Gastroesophageal sphincter (tissue), 3 donors: ENCODE measurements around the gene HADH.
A peak's percentile ranks its signal among the peaks of the same experiment; 100 is the strongest.

Experiments used
- EP300 ChIP-seq: sonication (generic); formaldehyde crosslinking; IDR thresholded peaks from one replicate; pipeline ENCODE4 v1.6.1; 2017; ENCODE audit warnings: antibody characterized with exemption, mild to moderate bottlenecking
- POLR2AphosphoS5 ChIP-seq: sonication (generic); formaldehyde crosslinking; IDR thresholded peaks from one replicate; pipeline ENCODE4 v1.6.1; 2017; ENCODE audit warnings: antibody characterized with exemption
- TF ChIP-seq, protein P1 (sequence below), 4 experiments: fragments of 200-600 bp in 2 of 4; fragments of 450-650 bp in 2 of 4; sonication (generic) in 1 of 4; IDR thresholded peaks; one replicate each; pipeline ENCODE4 v1.5.1; 2017 to 2019; ENCODE audit warnings: antibody characterized with exemption in 4 of 4, mild to moderate bottlenecking in 2 of 4, moderate library complexity in 2 of 4

DNA sequence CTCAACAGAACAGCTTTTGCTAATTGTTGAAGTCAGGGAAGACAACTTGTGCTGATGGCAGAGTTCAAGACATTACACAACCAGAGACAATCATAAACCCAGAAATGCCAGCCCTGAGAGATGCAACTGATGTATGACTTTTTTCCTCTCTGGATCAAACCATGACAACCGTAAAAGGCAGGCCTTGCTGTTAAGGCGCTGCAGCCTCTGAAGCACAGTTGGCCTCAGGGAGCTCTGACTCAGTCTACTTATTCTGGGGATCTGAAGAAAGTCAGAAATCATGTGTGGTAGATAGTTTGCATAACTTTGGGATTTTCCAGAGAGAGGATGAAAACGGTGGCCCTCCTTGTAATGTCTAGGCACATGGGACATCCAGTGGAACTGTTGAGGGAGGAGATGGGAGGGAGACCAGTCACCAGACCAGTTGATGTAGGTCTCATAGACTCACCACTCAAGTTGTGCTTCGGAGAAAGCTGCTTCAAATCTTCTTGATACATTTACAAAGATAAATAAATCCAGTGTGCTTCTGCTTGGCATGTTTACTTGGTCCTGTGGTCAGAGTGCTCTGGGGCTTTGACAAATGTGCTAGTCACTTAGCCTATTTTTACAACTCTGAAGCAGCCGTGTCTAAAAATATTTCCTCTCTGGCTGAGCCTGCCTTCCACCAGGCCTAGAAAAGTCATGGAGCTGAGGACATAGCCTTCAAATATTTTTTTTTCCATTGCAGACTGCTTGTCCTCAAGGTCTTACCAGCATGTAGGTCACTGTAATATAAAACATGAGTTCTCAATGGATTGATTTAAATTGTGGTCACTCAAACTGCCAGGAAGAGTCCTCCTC, 7.5 kb downstream of the HADH start:
- TF ChIP-seq, protein P1, sequence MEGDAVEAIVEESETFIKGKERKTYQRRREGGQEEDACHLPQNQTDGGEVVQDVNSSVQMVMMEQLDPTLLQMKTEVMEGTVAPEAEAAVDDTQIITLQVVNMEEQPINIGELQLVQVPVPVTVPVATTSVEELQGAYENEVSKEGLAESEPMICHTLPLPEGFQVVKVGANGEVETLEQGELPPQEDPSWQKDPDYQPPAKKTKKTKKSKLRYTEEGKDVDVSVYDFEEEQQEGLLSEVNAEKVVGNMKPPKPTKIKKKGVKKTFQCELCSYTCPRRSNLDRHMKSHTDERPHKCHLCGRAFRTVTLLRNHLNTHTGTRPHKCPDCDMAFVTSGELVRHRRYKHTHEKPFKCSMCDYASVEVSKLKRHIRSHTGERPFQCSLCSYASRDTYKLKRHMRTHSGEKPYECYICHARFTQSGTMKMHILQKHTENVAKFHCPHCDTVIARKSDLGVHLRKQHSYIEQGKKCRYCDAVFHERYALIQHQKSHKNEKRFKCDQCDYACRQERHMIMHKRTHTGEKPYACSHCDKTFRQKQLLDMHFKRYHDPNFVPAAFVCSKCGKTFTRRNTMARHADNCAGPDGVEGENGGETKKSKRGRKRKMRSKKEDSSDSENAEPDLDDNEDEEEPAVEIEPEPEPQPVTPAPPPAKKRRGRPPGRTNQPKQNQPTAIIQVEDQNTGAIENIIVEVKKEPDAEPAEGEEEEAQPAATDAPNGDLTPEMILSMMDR (IDR thresholded peaks at IDR 0.05) = no peak
- TF ChIP-seq POLR2AphosphoS5 = peak; percentile 85
- peak; percentile 41 for TF ChIP-seq EP300
